ENCODE results near the gene NELL1.

DNA sequence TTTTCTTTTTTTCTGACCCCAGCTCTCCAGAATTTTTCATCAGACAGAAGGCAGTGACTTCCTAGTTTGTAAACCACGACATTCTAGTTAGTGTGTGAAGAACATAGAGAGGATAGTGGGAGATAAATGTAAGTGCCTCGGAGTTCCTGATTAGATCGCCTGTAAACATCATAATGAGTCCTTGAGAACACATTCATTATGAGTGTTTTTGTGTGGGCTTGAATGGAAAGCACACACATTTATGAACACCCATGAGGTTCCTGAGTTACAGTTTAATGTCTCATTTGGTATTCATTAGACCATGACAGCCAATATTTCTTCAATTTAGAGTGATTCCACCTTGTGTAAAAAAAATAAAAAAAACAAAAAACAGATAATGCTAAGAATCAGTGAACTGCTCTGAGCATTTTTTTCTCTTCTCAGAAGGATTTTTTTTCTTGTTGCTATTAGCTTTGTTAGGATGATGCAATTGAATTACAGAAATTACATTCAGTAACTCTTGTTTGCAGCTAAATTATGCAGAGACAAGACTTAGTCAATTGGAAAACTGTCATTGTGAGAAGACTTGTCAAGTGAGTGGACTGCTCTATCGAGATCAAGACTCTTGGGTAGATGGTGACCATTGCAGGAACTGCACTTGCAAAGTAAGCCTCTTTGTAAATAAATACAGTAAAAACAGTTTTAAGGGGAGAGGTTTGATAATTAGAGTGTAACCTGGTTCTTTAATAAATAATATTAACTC lies 257.6 kb downstream of the NELL1 start:
- no peak for TF ChIP-seq EZH2 (IDR thresholded peaks at IDR 0.05)
- TF ChIP-seq POLR2AphosphoS5 (IDR thresholded peaks at IDR 0.05; ENCODE audit: borderline replicate concordance, low read depth, low read length): no peak

All from SK-N-MC (cell line).